Measurements from ENCODE around the gene ZDHHC18.
A peak's percentile ranks its signal among the peaks of the same experiment; 100 is the strongest.
"Not testable (repeated sequence)": the region's sequence is repeated elsewhere in the genome, so short reads cannot be mapped to it uniquely, and the experiment has no call there.

The ZDHHC18 gene

GRCh38 chr1:26833432-26834405, 7.2 kb downstream of the ZDHHC18 start:
- no peak for DNase-seq
- no peak for TF ChIP-seq GATA1 (IDR thresholded peaks at IDR 0.05; ENCODE audit: low read depth, low read length)
- no peak for TF ChIP-seq POLR2A (IDR thresholded peaks at IDR 0.05; ENCODE audit: low read length)

GRCh38 chr1:26837665-26838064, 11.2 kb downstream of the ZDHHC18 start:
- not testable (repeated sequence) for DNase-seq

GRCh38 chr1:26838474-26839338, 12.2 kb downstream of the ZDHHC18 start:
- TF ChIP-seq GATA1 (IDR thresholded peaks at IDR 0.05; ENCODE audit: low read depth, low read length): no peak
- TF ChIP-seq POLR2A (IDR thresholded peaks at IDR 0.05; ENCODE audit: low read length): no peak
- no peak for DNase-seq

GRCh38 chr1:26839339-26839722, 12.8 kb downstream of the ZDHHC18 start:
- no peak for DNase-seq
- TF ChIP-seq GATA1 (IDR thresholded peaks at IDR 0.05; ENCODE audit: low read depth, low read length) (no peak), POLR2A (IDR thresholded peaks at IDR 0.05; ENCODE audit: low read length) (no peak)

GRCh38 chr1:26839779-26840178, 13.3 kb downstream of the ZDHHC18 start:
- no peak for DNase-seq
- TF ChIP-seq POLR2A (IDR thresholded peaks at IDR 0.05; ENCODE audit: low read length): no peak
- no peak for TF ChIP-seq GATA1 (IDR thresholded peaks at IDR 0.05; ENCODE audit: low read depth, low read length)

GRCh38 chr1:26844424-26845196, 18.1 kb downstream of the ZDHHC18 start:
- TF ChIP-seq POLR2A (IDR thresholded peaks at IDR 0.05; ENCODE audit: low read length): no peak
- TF ChIP-seq GATA1 (IDR thresholded peaks at IDR 0.05; ENCODE audit: low read depth, low read length): no peak
- DNase-seq: no peak

GRCh38 chr1:26847826-26848225, 21.3 kb downstream of the ZDHHC18 start:
- not testable (repeated sequence) for DNase-seq

- DNase-seq: no peak
- no peak for TF ChIP-seq POLR2A (IDR thresholded peaks at IDR 0.05; ENCODE audit: low read length)
- no peak for TF ChIP-seq GATA1 (IDR thresholded peaks at IDR 0.05; ENCODE audit: low read depth, low read length)
Measured at GRCh38 chr1:26848499-26848898, 22.0 kb downstream of the ZDHHC18 start.

GRCh38 chr1:26848941-26849774, 22.7 kb downstream of the ZDHHC18 start:
- no peak for DNase-seq
- no peak for TF ChIP-seq GATA1 (IDR thresholded peaks at IDR 0.05; ENCODE audit: low read depth, low read length)
- no peak for TF ChIP-seq POLR2A (IDR thresholded peaks at IDR 0.05; ENCODE audit: low read length)

- no peak for DNase-seq
- TF ChIP-seq GATA1 (IDR thresholded peaks at IDR 0.05; ENCODE audit: low read depth, low read length): no peak
- no peak for TF ChIP-seq POLR2A (IDR thresholded peaks at IDR 0.05; ENCODE audit: low read length)
Measured at GRCh38 chr1:26851106-26851684, 24.7 kb downstream of the ZDHHC18 start.

- TF ChIP-seq POLR2A (IDR thresholded peaks at IDR 0.05; ENCODE audit: low read length): no peak
- no peak for TF ChIP-seq GATA1 (IDR thresholded peaks at IDR 0.05; ENCODE audit: low read depth, low read length)
- no peak for DNase-seq
Measured at GRCh38 chr1:26852701-26853100, 26.2 kb downstream of the ZDHHC18 start.

GRCh38 chr1:26853156-26853555, 26.7 kb downstream of the ZDHHC18 start:
- DNase-seq: peak in 1 of 2 experiments; percentile 92
- TF ChIP-seq POLR2A (IDR thresholded peaks at IDR 0.05; ENCODE audit: low read length) (no peak), GATA1 (IDR thresholded peaks at IDR 0.05; ENCODE audit: low read depth, low read length) (no peak)

GRCh38 chr1:26853600-26853999, 27.1 kb downstream of the ZDHHC18 start:
- no peak for DNase-seq
- TF ChIP-seq POLR2A (IDR thresholded peaks at IDR 0.05; ENCODE audit: low read length) (no peak), GATA1 (IDR thresholded peaks at IDR 0.05; ENCODE audit: low read depth, low read length) (no peak)
